Gastroesophageal sphincter (tissue), 4 donors: ENCODE data around the gene GRB14. TPM values are rescaled to one million over a fixed set of nuclear protein-coding genes. Genes with fewer than 3 reads are reported as not detected.

Source experiments
- ATAC-seq: fragments of 150-250 bp; one replicate; pipeline ENCODE4 v1.9.1; 2016; ENCODE audit warnings: mild to moderate bottlenecking, moderate library complexity
- H3K27ac ChIP-seq, 4 donors: fragments of 200-600 bp; sonication (generic) in 3 of 4; 1 replicate in 3 of 4; 2 replicates in 1 of 4; pipeline ENCODE4 v1.5.1; 2016 to 2019
- H3K27me3 ChIP-seq: fragments of 200-600 bp; sonication (generic); one replicate; pipeline ENCODE4 v1.5.1; 2019
- H3K36me3 ChIP-seq, 2 donors: fragments of 200-600 bp; sonication (generic); one replicate each; pipeline ENCODE4 v1.5.1; 2019; ENCODE audit warnings: control low read depth in 1 of 2
- H3K4me1 ChIP-seq, 3 donors: fragments of 200-600 bp; sonication (generic); 1 replicate in 2 of 3; 2 replicates in 1 of 3; pipeline ENCODE4 v1.5.1; 2016 to 2019; ENCODE audit warnings: control low read depth in 2 of 3
- H3K4me3 ChIP-seq, 2 donors: fragments of 200-600 bp; sonication (generic); one replicate each; pipeline ENCODE4 v1.5.1; 2019; ENCODE audit warnings: mild to moderate bottlenecking in 1 of 2, moderate library complexity in 1 of 2
- H3K9me3 ChIP-seq, 3 donors: fragments of 200-600 bp; sonication (generic); one replicate each; pipeline ENCODE4 v1.5.1; 2017 to 2019; ENCODE audit warnings: control low read depth in 2 of 3
- CTCF ChIP-seq, 4 experiments: fragments of 200-600 bp in 2 of 4; fragments of 450-650 bp in 2 of 4; sonication (generic) in 1 of 4; IDR thresholded peaks; one replicate each; pipeline ENCODE4 v1.5.1; 2017 to 2019; ENCODE audit warnings: antibody characterized with exemption in 4 of 4, mild to moderate bottlenecking in 2 of 4, moderate library complexity in 2 of 4
- EP300 ChIP-seq: sonication (generic); formaldehyde crosslinking; IDR thresholded peaks from one replicate; pipeline ENCODE4 v1.6.1; 2017; ENCODE audit warnings: antibody characterized with exemption, mild to moderate bottlenecking
- POLR2A ChIP-seq, 2 donors: fragments of 450-650 bp; IDR thresholded peaks; one replicate each; pipeline ENCODE4 v1.6.1; 2017; ENCODE audit warnings: antibody characterized with exemption in 2 of 2, mild to moderate bottlenecking in 2 of 2, moderate library complexity in 1 of 2
- POLR2AphosphoS5 ChIP-seq: sonication (generic); formaldehyde crosslinking; IDR thresholded peaks from one replicate; pipeline ENCODE4 v1.6.1; 2017; ENCODE audit warnings: antibody characterized with exemption
- WGBS, 2 donors: methylation state at CpG; one replicate each; pipeline ENCODE4 v1.1.5; 2018; ENCODE audit warnings: low coverage in 1 of 2; 5-methylcytosine and 5-hydroxymethylcytosine counted together
- total RNA-seq, 4 donors: library from RNA; depleted of rRNA; stranded (reverse); fragments of >200 nt; gene quantifications; one replicate each; pipeline ENCODE4 v1.1.0, GENCODE V29; 2016

Gene GRB14
- total RNA-seq, 4 donors from 2014 or later = 0.94 to 5.3 (median 2.4) TPM

DNA sequence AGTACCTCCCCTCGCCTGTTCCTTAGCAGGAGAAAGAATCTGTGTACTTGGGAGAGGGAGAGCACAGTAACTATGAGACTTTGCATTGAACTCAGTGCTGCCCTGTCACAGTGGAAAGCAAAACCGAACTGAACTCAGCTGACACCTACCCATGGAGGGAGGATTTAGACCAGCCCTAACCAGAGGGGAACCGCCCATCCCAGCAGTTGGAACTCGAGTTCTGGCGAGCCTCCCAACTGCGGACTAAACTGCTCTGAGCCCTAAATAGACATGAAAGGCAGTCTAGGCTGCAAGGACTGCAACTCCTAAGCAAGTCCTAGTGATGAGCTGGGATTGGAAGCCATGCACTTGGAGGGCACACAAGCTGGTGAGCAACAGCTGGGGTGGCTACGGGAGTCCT, 110.4 kb downstream of the GRB14 start:
- no CpG with 5 or more reads among the region's 7 CpGs for WGBS, 2 donors
- H3K9me3 ChIP-seq = peaks cover 0 to 13% (median 0%) of the 10 kb centered on the region in 3 donors
- H3K4me1 ChIP-seq = no peaks in the 10 kb centered on the region
- TF ChIP-seq EP300 = no peak
- TF ChIP-seq POLR2AphosphoS5 = no peak
- no peak for TF ChIP-seq CTCF (IDR thresholded peaks at IDR 0.05)
- TF ChIP-seq POLR2A (IDR thresholded peaks at IDR 0.05) = no peak
- no peak for ATAC-seq
- H3K27ac ChIP-seq = no peak overlapping the region
- H3K36me3 ChIP-seq = no peaks in the 10 kb centered on the region
- H3K27me3 ChIP-seq = no peaks in the 10 kb centered on the region
- no peak overlapping the region for H3K4me3 ChIP-seq

DNA sequence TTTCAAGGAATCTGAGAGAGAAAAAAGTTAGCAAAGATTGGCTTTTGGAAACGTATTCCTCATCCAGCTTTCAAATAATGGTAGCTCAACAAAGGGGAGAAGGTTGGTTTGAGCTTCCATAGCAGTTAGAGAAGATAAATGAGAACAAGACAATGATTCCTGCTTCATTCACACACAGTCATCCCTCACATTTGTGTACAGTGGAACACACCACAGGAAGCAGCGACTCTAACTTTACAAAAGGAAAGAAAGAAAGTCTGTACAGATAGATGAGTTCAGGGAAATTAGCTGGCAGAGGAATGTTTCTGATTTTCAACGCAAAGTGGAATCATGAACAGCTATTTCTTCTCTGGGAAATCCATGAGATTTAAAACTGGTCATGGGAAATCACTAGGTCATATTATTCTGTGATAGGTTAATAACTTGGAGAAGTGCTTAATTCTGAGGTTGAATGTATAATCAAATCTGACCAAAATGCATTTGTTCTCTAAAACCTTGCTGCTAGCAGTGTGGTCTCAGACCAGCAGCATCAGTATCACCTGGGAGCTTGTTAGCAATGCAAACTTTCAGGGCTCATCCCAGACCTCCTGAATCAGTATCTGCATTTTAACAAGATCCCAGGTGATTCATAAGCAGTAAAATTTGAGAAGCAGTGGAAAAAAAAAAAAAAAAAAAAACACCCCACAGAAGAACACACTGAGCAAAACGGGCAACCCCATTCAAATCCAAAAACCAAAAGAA, 112.0 kb downstream of the GRB14 start:
- ATAC-seq = no peak
- WGBS, 2 donors = 51 to 72% methylated on average over 4 of the region's 4 CpGs
- no peaks in the 10 kb centered on the region for H3K9me3 ChIP-seq
- no peak overlapping the region for H3K4me3 ChIP-seq
- H3K27ac ChIP-seq = no peak overlapping the region
- TF ChIP-seq POLR2AphosphoS5 = no peak
- no peak for TF ChIP-seq CTCF (IDR thresholded peaks at IDR 0.05)
- TF ChIP-seq POLR2A (IDR thresholded peaks at IDR 0.05) = no peak
- TF ChIP-seq EP300 = no peak
- no peaks in the 10 kb centered on the region for H3K4me1 ChIP-seq
- H3K36me3 ChIP-seq = no peaks in the 10 kb centered on the region
- H3K27me3 ChIP-seq = no peaks in the 10 kb centered on the region

- ATAC-seq = no peak
- TF ChIP-seq EP300 = no peak
- no peak for TF ChIP-seq POLR2A (IDR thresholded peaks at IDR 0.05)
- TF ChIP-seq POLR2AphosphoS5 = no peak
- no peak for TF ChIP-seq CTCF (IDR thresholded peaks at IDR 0.05)
- Histone ChIP-seq H3K9me3 (no peaks in the 10 kb centered on the region), H3K27me3 (no peaks in the 10 kb centered on the region), H3K4me3 (no peak overlapping the region), H3K27ac (no peak overlapping the region), H3K36me3 (no peaks in the 10 kb centered on the region), H3K4me1 (no peaks in the 10 kb centered on the region)
- 83 to 91% methylated on average over 4 of the region's 4 CpGs for WGBS, 2 donors
Observed at GRCh38 chr2:164504253-164504652, 117.0 kb downstream of the GRB14 start.

- Histone ChIP-seq H3K9me3 (no peaks in the 10 kb centered on the region), H3K27ac (no peak overlapping the region), H3K4me3 (no peak overlapping the region), H3K4me1 (no peaks in the 10 kb centered on the region), H3K36me3 (no peaks in the 10 kb centered on the region), H3K27me3 (no peaks in the 10 kb centered on the region)
- ATAC-seq = no peak
- no peak for TF ChIP-seq POLR2A (IDR thresholded peaks at IDR 0.05)
- no peak for TF ChIP-seq POLR2AphosphoS5
- TF ChIP-seq CTCF (IDR thresholded peaks at IDR 0.05) = no peak
- TF ChIP-seq EP300 = no peak
- 75 to 83% methylated on average over 2 of the region's 2 CpGs for WGBS, 2 donors
Observed at GRCh38 chr2:164498836-164499235, 122.4 kb downstream of the GRB14 start.

- no peak for ATAC-seq
- H3K27ac ChIP-seq = no peak overlapping the region
- H3K9me3 ChIP-seq = no peaks in the 10 kb centered on the region
- 82 to 94% methylated on average over 5 of the region's 5 CpGs for WGBS, 2 donors
- H3K4me3 ChIP-seq = no peak overlapping the region
- H3K36me3 ChIP-seq = no peaks in the 10 kb centered on the region
- H3K27me3 ChIP-seq = no peaks in the 10 kb centered on the region
- TF ChIP-seq POLR2AphosphoS5 = no peak
- no peak for TF ChIP-seq EP300
- TF ChIP-seq CTCF (IDR thresholded peaks at IDR 0.05) = no peak
- TF ChIP-seq POLR2A (IDR thresholded peaks at IDR 0.05) = no peak
- no peaks in the 10 kb centered on the region for H3K4me1 ChIP-seq
Observed at GRCh38 chr2:164496881-164497280, 124.4 kb downstream of the GRB14 start.
